Measurements from ENCODE around the gene L3MBTL4.

L3MBTL4 gene

DNA sequence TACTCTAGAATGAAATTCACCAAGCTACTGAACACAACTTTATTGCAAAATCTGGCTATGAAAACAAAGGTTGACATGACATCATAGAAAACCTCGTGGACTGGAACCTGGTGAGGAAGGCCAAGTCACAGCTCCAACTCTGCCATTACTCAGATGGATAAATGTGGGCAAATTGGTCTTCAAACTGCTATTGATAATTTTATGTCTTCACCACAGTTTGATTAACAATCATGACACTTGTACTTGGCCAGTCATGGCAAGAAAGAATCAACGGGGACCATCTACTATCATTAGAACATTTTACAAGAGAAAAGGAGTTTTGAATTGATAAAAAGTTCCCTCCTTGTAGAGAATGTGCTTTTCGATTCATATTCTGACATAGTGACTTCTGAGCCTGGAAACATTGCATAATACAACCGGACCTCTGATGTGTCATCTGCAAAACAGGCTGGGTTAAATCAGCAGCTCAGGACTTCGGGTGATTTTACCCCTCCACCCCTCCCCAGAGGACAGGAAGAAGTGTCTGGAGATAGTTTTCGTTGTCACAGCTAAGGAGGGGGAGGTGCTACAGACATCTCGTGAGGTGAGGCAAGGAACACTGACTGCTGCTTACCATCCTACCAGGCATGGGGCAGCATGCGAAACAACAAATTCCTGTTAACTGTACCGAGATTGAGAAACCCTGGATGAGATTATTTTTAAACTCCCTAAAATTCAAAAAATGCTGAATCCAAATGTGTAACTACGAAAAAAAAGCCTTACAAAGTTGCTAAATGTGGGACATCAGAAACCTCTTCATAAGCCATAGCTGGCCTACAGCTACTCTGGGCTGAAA lies 8.4 kb downstream of the L3MBTL4 start:
- H3K56ac ChIP-seq (ENCODE audit: low read length), result no peak overlapping the region
- H3K4me3 ChIP-seq (ENCODE audit: low read length), result no peak overlapping the region
- H3K27me3 ChIP-seq (ENCODE audit: insufficient read depth, low read length, poor library complexity), result no peaks in the 10 kb centered on the region
- H3K79me1 ChIP-seq (ENCODE audit: low read length), result no peaks in the 10 kb centered on the region
- DNase-seq, result peak; percentile 38
- no peak overlapping the region for H4K8ac ChIP-seq (ENCODE audit: low read depth, low read length)
- H3K27ac ChIP-seq (ENCODE audit: low read depth, low read length), result no peak overlapping the region
- H2BK5ac ChIP-seq (ENCODE audit: low read length), result no peak overlapping the region
- no peak overlapping the region for H4K5ac ChIP-seq (ENCODE audit: low read length)
- H3K23ac ChIP-seq (ENCODE audit: low read length), result no peak overlapping the region
- H2BK120ac ChIP-seq (ENCODE audit: low read depth, low read length), result no peak overlapping the region
- H3K4me1 ChIP-seq (ENCODE audit: control insufficient read depth, low read depth, low read length), result peaks cover 3% of the 10 kb centered on the region
- H3K18ac ChIP-seq (ENCODE audit: low read length), result no peak overlapping the region
- no peak overlapping the region for H2BK15ac ChIP-seq (replicated peaks; ENCODE audit: low read depth)
- no peak overlapping the region for H3K4ac ChIP-seq (ENCODE audit: low read depth, low read length)
- H2AK5ac ChIP-seq (ENCODE audit: low read length), result no peak overlapping the region
- no peaks in the 10 kb centered on the region for H3K36me3 ChIP-seq (ENCODE audit: control insufficient read depth, insufficient read depth, low read length)
- no peak overlapping the region for H3K4me2 ChIP-seq (ENCODE audit: low read length)
- H3K9ac ChIP-seq (ENCODE audit: low read length), result no peak overlapping the region
- H3K79me2 ChIP-seq (ENCODE audit: control insufficient read depth, insufficient read depth, low read length), result no peaks in the 10 kb centered on the region
- no CpG with 5 or more reads among the region's 10 CpGs for WGBS (ENCODE audit: extremely low coverage, insufficient coverage, low lambda C conversion rate)

DNA sequence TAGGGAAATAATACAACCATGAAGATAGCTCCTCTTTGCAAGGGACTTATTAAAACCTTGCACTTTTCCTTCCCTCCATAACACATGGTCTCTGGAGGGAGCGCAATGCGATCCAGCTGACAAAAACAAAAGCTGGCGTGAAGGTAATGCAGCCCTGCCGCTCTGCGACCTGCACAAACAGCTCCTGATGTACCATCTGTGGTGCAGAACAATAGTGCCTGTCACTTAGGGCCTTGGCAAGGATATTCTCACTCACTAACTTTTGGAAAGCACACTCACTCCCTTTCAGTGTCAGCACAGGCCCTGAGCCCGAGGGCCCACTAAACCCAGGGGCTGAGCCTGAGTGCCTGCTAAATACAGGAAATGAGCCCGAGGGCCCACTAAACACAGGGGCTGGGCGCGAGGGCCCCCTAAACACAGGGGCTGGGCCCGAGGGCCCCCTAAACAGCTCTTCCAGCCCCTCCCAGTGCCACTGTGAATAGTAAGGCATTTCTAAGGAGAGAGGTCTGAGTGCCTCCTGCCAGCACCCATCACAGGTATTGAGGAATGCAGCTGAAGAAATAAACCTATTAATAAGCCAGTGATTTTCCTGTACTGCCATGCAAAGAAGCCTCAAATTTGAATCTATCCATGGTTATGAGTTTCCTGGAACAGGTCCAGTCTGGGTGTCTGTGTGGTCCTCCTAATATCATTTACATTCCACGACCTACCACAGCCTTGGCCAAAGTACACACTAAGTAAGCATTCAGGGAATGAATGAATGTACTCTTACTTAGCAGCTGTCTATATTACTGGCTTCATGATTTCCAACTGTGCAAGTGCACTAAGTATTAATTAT lies 9.3 kb downstream of the L3MBTL4 start:
- Histone ChIP-seq H3K4me3 (ENCODE audit: low read length) (no peak overlapping the region), H2BK15ac (replicated peaks; ENCODE audit: low read depth) (no peak overlapping the region)
- WGBS (ENCODE audit: extremely low coverage, insufficient coverage, low lambda C conversion rate), result no CpG with 5 or more reads among the region's 11 CpGs

DNA sequence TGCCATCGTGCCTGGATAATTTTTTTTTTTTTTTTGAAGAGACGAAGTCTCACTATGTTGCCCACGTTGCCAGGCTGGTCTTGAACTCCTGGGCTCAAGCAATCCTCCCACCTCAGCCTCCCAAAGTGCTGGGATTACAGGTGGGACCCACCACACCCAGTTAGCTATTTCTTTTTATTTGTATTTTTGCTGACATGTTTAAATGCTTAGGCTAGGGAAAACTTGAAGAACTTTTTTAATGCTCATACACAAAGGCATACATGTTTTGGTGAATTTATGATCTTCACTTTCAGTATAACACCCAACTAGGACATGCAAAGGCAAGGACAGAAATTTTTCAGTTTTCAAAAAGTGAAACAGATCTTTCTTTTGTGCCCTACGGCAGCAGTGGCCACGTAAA lies 9.9 kb downstream of the L3MBTL4 start:
- no peak overlapping the region for H3K4me3 ChIP-seq (ENCODE audit: low read length)
- H3K56ac ChIP-seq (ENCODE audit: low read length), result no peak overlapping the region
- H2BK120ac ChIP-seq (ENCODE audit: low read depth, low read length), result no peak overlapping the region
- H3K79me2 ChIP-seq (ENCODE audit: control insufficient read depth, insufficient read depth, low read length), result no peaks in the 10 kb centered on the region
- no peak overlapping the region for H2AK5ac ChIP-seq (ENCODE audit: low read length)
- H3K27ac ChIP-seq (ENCODE audit: low read depth, low read length), result no peak overlapping the region
- H3K23ac ChIP-seq (ENCODE audit: low read length), result no peak overlapping the region
- H3K9ac ChIP-seq (ENCODE audit: low read length), result no peak overlapping the region
- H2BK15ac ChIP-seq (replicated peaks; ENCODE audit: low read depth), result no peak overlapping the region
- H3K27me3 ChIP-seq (ENCODE audit: insufficient read depth, low read length, poor library complexity), result no peaks in the 10 kb centered on the region
- no peak overlapping the region for H2BK5ac ChIP-seq (ENCODE audit: low read length)
- no peak overlapping the region for H3K4me2 ChIP-seq (ENCODE audit: low read length)
- no peak overlapping the region for H3K18ac ChIP-seq (ENCODE audit: low read length)
- peak overlapping the region; percentile 15 for H4K8ac ChIP-seq (ENCODE audit: low read depth, low read length)
- H3K4ac ChIP-seq (ENCODE audit: low read depth, low read length), result no peak overlapping the region
- peaks cover 3% of the 10 kb centered on the region for H3K4me1 ChIP-seq (ENCODE audit: control insufficient read depth, low read depth, low read length)
- no peaks in the 10 kb centered on the region for H3K79me1 ChIP-seq (ENCODE audit: low read length)
- no peak for DNase-seq
- no peaks in the 10 kb centered on the region for H3K36me3 ChIP-seq (ENCODE audit: control insufficient read depth, insufficient read depth, low read length)
- H4K5ac ChIP-seq (ENCODE audit: low read length), result no peak overlapping the region
- no CpG with 5 or more reads among the region's 5 CpGs for WGBS (ENCODE audit: extremely low coverage, insufficient coverage, low lambda C conversion rate)

More for the DNA sequence above, 9.3 kb downstream of the L3MBTL4 start:
- H3K79me1 ChIP-seq (ENCODE audit: low read length), result no peaks in the 10 kb centered on the region
- peaks cover 3% of the 10 kb centered on the region for H3K4me1 ChIP-seq (ENCODE audit: control insufficient read depth, low read depth, low read length)
- peak overlapping the region; percentile 59 for H3K4ac ChIP-seq (ENCODE audit: low read depth, low read length)
- no peak overlapping the region for H3K9ac ChIP-seq (ENCODE audit: low read length)
- no peak overlapping the region for H4K8ac ChIP-seq (ENCODE audit: low read depth, low read length)
- DNase-seq, result no peak
- no peak overlapping the region for H2AK5ac ChIP-seq (ENCODE audit: low read length)
- H3K4me2 ChIP-seq (ENCODE audit: low read length), result no peak overlapping the region
- H3K27me3 ChIP-seq (ENCODE audit: insufficient read depth, low read length, poor library complexity), result no peaks in the 10 kb centered on the region
- H4K5ac ChIP-seq (ENCODE audit: low read length), result no peak overlapping the region
- no peak overlapping the region for H3K23ac ChIP-seq (ENCODE audit: low read length)
- H3K56ac ChIP-seq (ENCODE audit: low read length), result peak overlapping the region; percentile 20
- H2BK120ac ChIP-seq (ENCODE audit: low read depth, low read length), result no peak overlapping the region
- H2BK5ac ChIP-seq (ENCODE audit: low read length), result no peak overlapping the region
- H3K36me3 ChIP-seq (ENCODE audit: control insufficient read depth, insufficient read depth, low read length), result no peaks in the 10 kb centered on the region
- H3K79me2 ChIP-seq (ENCODE audit: control insufficient read depth, insufficient read depth, low read length), result no peaks in the 10 kb centered on the region
- H3K18ac ChIP-seq (ENCODE audit: low read length), result no peak overlapping the region
- H3K27ac ChIP-seq (ENCODE audit: low read depth, low read length), result no peak overlapping the region

DNA sequence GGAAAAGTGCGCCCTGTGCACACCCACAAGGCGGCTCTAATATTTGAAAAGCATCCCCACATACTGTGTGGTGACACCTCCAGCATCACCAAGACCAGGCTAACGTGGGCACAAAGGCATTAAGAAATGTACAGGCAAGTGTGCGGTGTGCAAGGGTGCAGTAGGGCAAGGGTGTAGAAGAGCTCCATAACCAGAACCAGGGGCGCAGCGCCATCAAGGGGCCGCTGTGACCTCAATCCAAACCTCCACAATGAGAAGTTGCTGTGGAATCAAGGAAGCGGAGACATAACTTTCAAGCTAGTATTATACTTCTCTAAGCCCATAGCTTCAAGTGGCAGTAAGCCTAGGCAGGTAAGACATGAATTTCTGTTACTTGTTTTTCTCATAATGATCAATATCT lies 13.0 kb downstream of the L3MBTL4 start:
- H3K9ac ChIP-seq (ENCODE audit: low read length), result no peak overlapping the region
- no peak overlapping the region for H2AK5ac ChIP-seq (ENCODE audit: low read length)
- H3K27ac ChIP-seq (ENCODE audit: low read depth, low read length), result no peak overlapping the region
- H3K23ac ChIP-seq (ENCODE audit: low read length), result no peak overlapping the region
- H2BK120ac ChIP-seq (ENCODE audit: low read depth, low read length), result no peak overlapping the region
- H3K4me1 ChIP-seq (ENCODE audit: control insufficient read depth, low read depth, low read length), result peaks cover 3% of the 10 kb centered on the region
- no peaks in the 10 kb centered on the region for H3K36me3 ChIP-seq (ENCODE audit: control insufficient read depth, insufficient read depth, low read length)
- H4K5ac ChIP-seq (ENCODE audit: low read length), result no peak overlapping the region
- DNase-seq, result peak; percentile 39
- H3K4me2 ChIP-seq (ENCODE audit: low read length), result no peak overlapping the region
- no CpG with 5 or more reads among the region's 8 CpGs for WGBS (ENCODE audit: extremely low coverage, insufficient coverage, low lambda C conversion rate)
- H3K4ac ChIP-seq (ENCODE audit: low read depth, low read length), result no peak overlapping the region
- H3K79me1 ChIP-seq (ENCODE audit: low read length), result no peaks in the 10 kb centered on the region
- H4K8ac ChIP-seq (ENCODE audit: low read depth, low read length), result no peak overlapping the region
- no peak overlapping the region for H3K18ac ChIP-seq (ENCODE audit: low read length)
- no peaks in the 10 kb centered on the region for H3K79me2 ChIP-seq (ENCODE audit: control insufficient read depth, insufficient read depth, low read length)
- H3K4me3 ChIP-seq (ENCODE audit: low read length), result no peak overlapping the region
- H2BK15ac ChIP-seq (replicated peaks; ENCODE audit: low read depth), result no peak overlapping the region
- no peak overlapping the region for H3K56ac ChIP-seq (ENCODE audit: low read length)
- no peak overlapping the region for H2BK5ac ChIP-seq (ENCODE audit: low read length)
- H3K27me3 ChIP-seq (ENCODE audit: insufficient read depth, low read length, poor library complexity), result no peaks in the 10 kb centered on the region

DNA sequence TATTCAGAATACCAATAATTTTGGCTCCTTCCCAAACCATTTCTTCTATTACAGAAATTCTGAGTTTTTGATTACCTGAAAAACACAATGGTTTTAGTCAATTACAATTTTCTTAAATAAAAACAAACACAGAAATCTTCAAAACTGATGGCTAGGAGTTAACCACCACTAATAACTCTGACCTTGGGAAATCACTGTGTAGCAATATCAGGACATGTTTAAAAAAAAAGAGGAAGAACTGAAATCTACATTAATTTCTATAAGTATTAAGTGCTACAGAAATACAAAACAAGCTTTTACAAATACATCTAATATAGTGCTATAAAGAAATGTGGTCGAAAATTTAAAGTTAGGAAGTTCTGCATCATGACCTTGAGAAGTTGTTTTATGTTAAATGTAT lies 14.9 kb downstream of the L3MBTL4 start:
- Histone ChIP-seq H3K79me2 (ENCODE audit: control insufficient read depth, insufficient read depth, low read length) (no peaks in the 10 kb centered on the region), H3K79me1 (ENCODE audit: low read length) (no peaks in the 10 kb centered on the region), H3K4me3 (ENCODE audit: low read length) (no peak overlapping the region), H2BK120ac (ENCODE audit: low read depth, low read length) (no peak overlapping the region), H3K23ac (ENCODE audit: low read length) (no peak overlapping the region), H3K4me1 (ENCODE audit: control insufficient read depth, low read depth, low read length) (no peaks in the 10 kb centered on the region), H4K5ac (ENCODE audit: low read length) (no peak overlapping the region), H3K9ac (ENCODE audit: low read length) (no peak overlapping the region), H3K18ac (ENCODE audit: low read length) (no peak overlapping the region), H3K36me3 (ENCODE audit: control insufficient read depth, insufficient read depth, low read length) (no peaks in the 10 kb centered on the region), H4K8ac (ENCODE audit: low read depth, low read length) (no peak overlapping the region), H2BK5ac (ENCODE audit: low read length) (no peak overlapping the region), H2BK15ac (replicated peaks; ENCODE audit: low read depth) (no peak overlapping the region), H3K27me3 (ENCODE audit: insufficient read depth, low read length, poor library complexity) (no peaks in the 10 kb centered on the region), H2AK5ac (ENCODE audit: low read length) (no peak overlapping the region), H3K56ac (ENCODE audit: low read length) (no peak overlapping the region), H3K4me2 (ENCODE audit: low read length) (no peak overlapping the region), H3K4ac (ENCODE audit: low read depth, low read length) (no peak overlapping the region), H3K27ac (ENCODE audit: low read depth, low read length) (no peak overlapping the region)
- 100% methylated on average over 1 of the region's 1 CpG for WGBS (ENCODE audit: extremely low coverage, insufficient coverage, low lambda C conversion rate)
- no peak for DNase-seq

Measured in mesendoderm (in vitro differentiated cells).